Right lobe of liver (tissue), 4 donors: ENCODE data around the gene EEF1A1.
"Not testable (repeated sequence)": the region's sequence is repeated elsewhere in the genome, so short reads cannot be mapped to it uniquely, and the experiment has no call there.

Experiments used
- POLR2A ChIP-seq: fragments of 450-650 bp; IDR thresholded peaks from one replicate; pipeline ENCODE4 v1.6.1; 2017; ENCODE audit warnings: antibody characterized with exemption, mild to moderate bottlenecking
- TF ChIP-seq, protein P1 (sequence below), 4 donors: fragments of 200-600 bp in 3 of 4; fragments of 450-650 bp in 1 of 4; IDR thresholded peaks; one replicate each; pipeline versions ENCODE4 v1.5.1 to v1.8.0; 2016 to 2022; ENCODE audit warnings: antibody characterized with exemption in 4 of 4, mild to moderate bottlenecking in 2 of 4
- donor health status: DM: no; HTN: no; CAD: no.
- donor health status: DM: no; HTN: no; CAD: no.
- donor health status: DM: no; HTN: yes; CAD: no.

DNA sequence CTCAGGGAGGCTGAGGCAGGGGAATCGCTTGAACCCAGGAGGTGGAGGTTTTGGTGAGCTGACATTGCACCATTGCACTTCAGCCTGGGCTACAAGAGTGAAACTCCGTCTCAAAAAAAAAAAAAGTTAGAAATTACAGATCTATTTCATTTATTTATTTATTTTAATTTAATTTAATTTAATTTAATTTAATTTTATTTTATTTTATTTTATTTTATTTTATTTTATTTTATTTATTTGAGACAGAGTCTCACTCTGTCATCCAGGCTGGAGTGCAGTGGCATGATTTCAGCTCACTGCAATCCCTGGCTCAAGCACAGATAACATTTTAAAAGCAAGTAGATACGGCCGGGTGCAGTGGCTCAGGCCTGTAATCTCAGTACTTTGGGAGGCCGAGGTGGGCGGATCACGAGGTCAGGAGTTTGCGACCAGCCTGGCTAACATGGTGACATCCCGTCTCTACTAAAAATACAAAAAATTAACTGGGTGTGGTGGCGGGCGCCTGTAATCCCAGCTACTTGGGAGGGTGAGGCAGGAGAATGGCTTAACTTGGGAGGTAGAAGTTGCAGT is 34.6 kb upstream of the EEF1A1 start:
- TF ChIP-seq, protein P1, sequence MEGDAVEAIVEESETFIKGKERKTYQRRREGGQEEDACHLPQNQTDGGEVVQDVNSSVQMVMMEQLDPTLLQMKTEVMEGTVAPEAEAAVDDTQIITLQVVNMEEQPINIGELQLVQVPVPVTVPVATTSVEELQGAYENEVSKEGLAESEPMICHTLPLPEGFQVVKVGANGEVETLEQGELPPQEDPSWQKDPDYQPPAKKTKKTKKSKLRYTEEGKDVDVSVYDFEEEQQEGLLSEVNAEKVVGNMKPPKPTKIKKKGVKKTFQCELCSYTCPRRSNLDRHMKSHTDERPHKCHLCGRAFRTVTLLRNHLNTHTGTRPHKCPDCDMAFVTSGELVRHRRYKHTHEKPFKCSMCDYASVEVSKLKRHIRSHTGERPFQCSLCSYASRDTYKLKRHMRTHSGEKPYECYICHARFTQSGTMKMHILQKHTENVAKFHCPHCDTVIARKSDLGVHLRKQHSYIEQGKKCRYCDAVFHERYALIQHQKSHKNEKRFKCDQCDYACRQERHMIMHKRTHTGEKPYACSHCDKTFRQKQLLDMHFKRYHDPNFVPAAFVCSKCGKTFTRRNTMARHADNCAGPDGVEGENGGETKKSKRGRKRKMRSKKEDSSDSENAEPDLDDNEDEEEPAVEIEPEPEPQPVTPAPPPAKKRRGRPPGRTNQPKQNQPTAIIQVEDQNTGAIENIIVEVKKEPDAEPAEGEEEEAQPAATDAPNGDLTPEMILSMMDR (IDR thresholded peaks at IDR 0.05) = not testable (repeated sequence)
- not testable (repeated sequence) for TF ChIP-seq POLR2A
